HEK293 (cell line): ENCODE data around the gene HOXC10.

Experiments
- CTCF ChIP-seq: fragments of 450-650 bp; formaldehyde crosslinking; IDR thresholded peaks from 2 replicates; pipeline ENCODE4 v1.5.1; 2016; ENCODE audit warnings: missing biosample characterization, missing genetic modification characterization
- GLIS2 ChIP-seq: fragments of 450-650 bp; formaldehyde crosslinking; IDR thresholded peaks from 2 replicates; pipeline ENCODE4 v1.5.1; 2016; ENCODE audit warnings: missing biosample characterization, missing genetic modification characterization
- HOXC10 ChIP-seq: sonication (generic); formaldehyde crosslinking; IDR thresholded peaks from 2 replicates; pipeline ENCODE4 v1.8.1; 2023; ENCODE audit warnings: mild to moderate bottlenecking, missing genetic modification reagents
- ZBTB7A ChIP-seq: fragments of 450-650 bp; formaldehyde crosslinking; IDR thresholded peaks from 2 replicates; pipeline ENCODE4 v1.5.1; 2016; ENCODE audit warnings: low read depth, missing biosample characterization, missing genetic modification characterization
- ZNF10 ChIP-seq: fragments of 450-650 bp; formaldehyde crosslinking; IDR thresholded peaks from 2 replicates; pipeline ENCODE4 v1.5.1; 2017; ENCODE audit warnings: missing biosample characterization, missing genetic modification characterization
- ZNF174 ChIP-seq: fragments of 450-650 bp; formaldehyde crosslinking; IDR thresholded peaks from 2 replicates; pipeline ENCODE4 v1.5.0; 2017; ENCODE audit warnings: missing biosample characterization, mild to moderate bottlenecking, missing genetic modification characterization
- ZNF18 ChIP-seq: fragments of 450-650 bp; formaldehyde crosslinking; IDR thresholded peaks from 2 replicates; pipeline ENCODE4 v1.5.1; 2016; ENCODE audit warnings: missing biosample characterization, missing genetic modification characterization
- ZNF274 ChIP-seq, 2 experiments: fragments of 200-500 bp in 1 of 2; fragments of 450-650 bp in 1 of 2; sonication (Bioruptor generic) in 1 of 2; formaldehyde crosslinking in 1 of 2; IDR thresholded peaks; 2 replicates each; pipeline versions ENCODE4 v1.5.1 to v1.6.1; 2014 to 2016; ENCODE audit warnings: borderline replicate concordance in 1 of 2, inconsistent platforms in 1 of 2, low read length in 1 of 2, missing biosample characterization in 1 of 2, missing genetic modification characterization in 1 of 2
- ZNF292 ChIP-seq: fragments of 450-650 bp; formaldehyde crosslinking; IDR thresholded peaks from 2 replicates; pipeline ENCODE4 v1.5.1; 2016; ENCODE audit warnings: low read depth, missing biosample characterization, missing genetic modification characterization, borderline replicate concordance
- ZNF311 ChIP-seq: fragments of 450-650 bp; formaldehyde crosslinking; IDR thresholded peaks from 2 replicates; pipeline ENCODE4 v1.5.1; 2017; ENCODE audit warnings: missing biosample characterization, missing genetic modification characterization, borderline replicate concordance
- ZNF530 ChIP-seq: fragments of 450-650 bp; formaldehyde crosslinking; IDR thresholded peaks from 2 replicates; pipeline ENCODE4 v1.5.1; 2016; ENCODE audit warnings: low read depth, missing biosample characterization, missing genetic modification characterization
- ZNF629 ChIP-seq: fragments of 450-650 bp; formaldehyde crosslinking; IDR thresholded peaks from 2 replicates; pipeline ENCODE4 v1.5.1; 2017; ENCODE audit warnings: missing biosample characterization, missing genetic modification characterization

GRCh38 chr12:54016051-54016450 lies 31.1 kb downstream of the HOXC10 start:
- TF ChIP-seq ZNF18 = no peak
- no peak for TF ChIP-seq ZNF10 (tag by site-specific recombination)
- TF ChIP-seq ZNF292 (tag by site-specific recombination) = no peak
- no peak for TF ChIP-seq ZNF311 (tag by site-specific recombination)
- TF ChIP-seq ZNF274 (IDR thresholded peaks at IDR 0.05; ENCODE audit: low read length) = no peak
- TF ChIP-seq ZNF274 (tag by site-specific recombination; IDR thresholded peaks at IDR 0.05; ENCODE audit: borderline replicate concordance) = no peak
- no peak for TF ChIP-seq ZBTB7A (tag by site-specific recombination)
- no peak for TF ChIP-seq ZNF629 (tag by site-specific recombination)
- no peak for TF ChIP-seq CTCF
- no peak for TF ChIP-seq HOXC10 (CRISPR knock-in tag)
- TF ChIP-seq ZNF174 (tag by site-specific recombination) = no peak
- no peak for TF ChIP-seq GLIS2 (tag by site-specific recombination)
- TF ChIP-seq ZNF530 (tag by site-specific recombination) = no peak
